Activated T-cell treated with anti-CD3 and anti-CD28 coated beads, Interleukin-2, amount 50 U/mL, for 24 hours (primary cell): ENCODE results near the gene MAGEA2B.
"Not testable (repeated sequence)": the region's sequence is repeated elsewhere in the genome, so short reads cannot be mapped to it uniquely, and the experiment has no call there.

Experiments used
- DNase-seq: peaks from one replicate; pipeline ENCODE4 v3.0.0-alpha.2; 2020
- H3K27ac Mint-ChIP-seq: 2 replicates; pipeline ENCODE4 v1.8.0; 2020; ENCODE audit warnings: mild to moderate bottlenecking, mixed read lengths
- H3K27me3 Mint-ChIP-seq: 2 replicates; pipeline ENCODE4 v1.8.0; 2020; ENCODE audit warnings: mixed read lengths
- H3K36me3 Mint-ChIP-seq: 2 replicates; pipeline ENCODE4 v1.8.0; 2020; ENCODE audit warnings: low read depth, mixed read lengths
- H3K4me1 Mint-ChIP-seq: 2 replicates; pipeline ENCODE4 v1.8.0; 2020; ENCODE audit warnings: low read depth, mixed read lengths
- H3K4me3 Mint-ChIP-seq: 2 replicates; pipeline ENCODE4 v1.8.0; 2020; ENCODE audit warnings: mild to moderate bottlenecking, moderate library complexity, mixed read lengths
- H3K9me3 Mint-ChIP-seq: 2 replicates; pipeline ENCODE4 v1.8.0; 2020; ENCODE audit warnings: mixed read lengths

Gene MAGEA2B

DNA sequence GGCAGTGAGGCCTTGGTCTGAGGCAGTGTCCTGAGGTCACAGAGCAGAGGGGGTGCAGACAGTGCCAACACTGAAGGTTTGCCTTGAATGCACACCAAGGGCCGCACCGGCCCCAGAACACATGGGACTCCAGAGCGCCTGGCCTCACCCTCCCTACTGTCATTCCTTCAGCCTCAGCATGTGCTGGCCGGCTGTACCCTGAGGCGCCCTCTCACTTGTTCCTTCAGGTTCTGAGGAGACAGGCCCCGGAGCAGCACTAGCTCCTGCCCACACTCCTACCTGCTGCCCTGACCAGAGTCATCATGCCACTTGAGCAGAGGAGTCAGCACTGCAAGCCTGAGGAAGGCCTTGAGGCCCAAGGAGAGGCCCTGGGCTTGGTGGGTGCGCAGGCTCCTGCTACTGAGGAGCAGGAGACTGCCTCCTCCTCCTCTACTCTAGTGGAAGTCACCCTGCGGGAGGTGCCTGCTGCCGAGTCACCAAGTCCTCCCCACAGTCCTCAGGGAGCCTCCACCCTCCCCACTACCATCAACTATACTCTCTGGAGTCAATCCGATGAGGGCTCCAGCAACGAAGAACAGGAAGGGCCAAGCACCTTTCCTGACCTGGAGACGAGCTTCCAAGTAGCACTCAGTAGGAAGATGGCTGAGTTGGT, 21.6 kb downstream of the MAGEA2B start:
- H3K9me3 Mint-ChIP-seq: no peaks in the 10 kb centered on the region
- H3K27ac Mint-ChIP-seq: no peak overlapping the region
- H3K4me1 Mint-ChIP-seq: no peaks in the 10 kb centered on the region
- no peak overlapping the region for H3K4me3 Mint-ChIP-seq
- DNase-seq: peak; percentile 8
- H3K27me3 Mint-ChIP-seq: peaks cover 16% of the 10 kb centered on the region
- no peaks in the 10 kb centered on the region for H3K36me3 Mint-ChIP-seq

GRCh38 chrX:152736528-152736927, 22.1 kb downstream of the MAGEA2B start:
- not testable (repeated sequence) for H3K9me3 Mint-ChIP-seq, H3K27ac Mint-ChIP-seq, H3K4me3 Mint-ChIP-seq, H3K36me3 Mint-ChIP-seq, H3K4me1 Mint-ChIP-seq
- H3K27me3 Mint-ChIP-seq: peaks cover 16% of the 10 kb centered on the region
- peak; percentile 2 for DNase-seq

DNA sequence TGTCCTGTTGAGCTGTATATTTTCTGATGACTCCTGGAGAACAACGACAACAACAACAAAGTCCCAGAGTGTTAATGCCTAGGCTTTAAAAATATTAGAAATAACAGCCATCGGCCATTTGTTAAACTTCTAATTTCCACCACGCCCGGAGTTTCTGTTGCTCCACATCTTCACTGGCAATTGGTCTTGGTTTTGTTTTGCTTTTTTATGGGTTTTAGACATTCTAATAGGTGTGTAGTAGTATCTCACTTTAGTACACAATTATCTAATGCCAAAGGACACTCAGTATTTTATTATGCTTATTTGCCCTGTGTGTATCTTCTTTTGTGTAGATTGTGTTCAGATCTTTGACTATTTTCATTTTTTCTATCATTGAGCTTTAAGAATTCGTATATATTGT, 24.1 kb downstream of the MAGEA2B start:
- Mint-ChIP-seq H3K4me1 (no peaks in the 10 kb centered on the region), H3K27me3 (peaks cover 16% of the 10 kb centered on the region), H3K9me3 (no peaks in the 10 kb centered on the region), H3K27ac (no peak overlapping the region), H3K36me3 (no peaks in the 10 kb centered on the region), H3K4me3 (no peak overlapping the region)
- no peak for DNase-seq

GRCh38 chrX:152753686-152754650, 39.5 kb downstream of the MAGEA2B start, which contains the start of gene MAGEA2:
MAGEA2 (minus strand) TSS chrX:152753842; CDS start chrX:152751363, 2,479 bp downstream.
- H3K27me3 Mint-ChIP-seq, H3K4me1 Mint-ChIP-seq, H3K27ac Mint-ChIP-seq, H3K36me3 Mint-ChIP-seq, DNase-seq, H3K4me3 Mint-ChIP-seq, H3K9me3 Mint-ChIP-seq: not testable (repeated sequence)

- H3K27ac Mint-ChIP-seq, H3K4me1 Mint-ChIP-seq, H3K4me3 Mint-ChIP-seq, H3K9me3 Mint-ChIP-seq, H3K36me3 Mint-ChIP-seq, H3K27me3 Mint-ChIP-seq, DNase-seq: not testable (repeated sequence)
Measured at GRCh38 chrX:152754871-152755270, 40.4 kb downstream of the MAGEA2B start.

DNA sequence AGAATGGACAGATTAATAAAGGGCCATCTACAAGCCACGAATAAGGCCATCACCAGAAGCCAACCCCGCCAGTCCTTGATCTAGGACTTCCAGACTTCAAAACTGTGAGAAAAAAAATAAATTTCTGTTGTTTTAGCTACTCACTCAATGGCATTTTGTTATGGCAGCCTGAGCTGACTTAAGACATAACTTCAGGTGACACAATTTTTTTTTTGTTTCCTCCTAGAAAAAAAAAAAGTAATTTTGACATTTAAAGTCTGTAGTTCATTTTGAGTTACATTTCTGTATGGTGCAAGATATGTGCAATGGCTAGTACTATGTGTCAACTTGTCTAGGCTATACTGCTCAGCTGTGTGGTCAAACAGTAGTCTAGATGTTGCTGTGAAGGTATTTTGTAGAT, 44.5 kb downstream of the MAGEA2B start, which contains the start of gene CSAG3:
CSAG3 (plus strand) TSS at position 301 of the 400 bp plus-strand sequence.
- H3K9me3 Mint-ChIP-seq: not testable (repeated sequence)

GRCh38 chrX:152759544-152759943, 45.1 kb downstream of the MAGEA2B start:
- H3K4me1 Mint-ChIP-seq, H3K36me3 Mint-ChIP-seq, DNase-seq, H3K9me3 Mint-ChIP-seq, H3K27me3 Mint-ChIP-seq, H3K4me3 Mint-ChIP-seq, H3K27ac Mint-ChIP-seq: not testable (repeated sequence)

More for the DNA sequence above, 44.5 kb downstream of the MAGEA2B start, which contains the start of gene CSAG3:
- not testable (repeated sequence) for DNase-seq, H3K4me3 Mint-ChIP-seq, H3K27ac Mint-ChIP-seq, H3K36me3 Mint-ChIP-seq, H3K27me3 Mint-ChIP-seq, H3K4me1 Mint-ChIP-seq

DNA sequence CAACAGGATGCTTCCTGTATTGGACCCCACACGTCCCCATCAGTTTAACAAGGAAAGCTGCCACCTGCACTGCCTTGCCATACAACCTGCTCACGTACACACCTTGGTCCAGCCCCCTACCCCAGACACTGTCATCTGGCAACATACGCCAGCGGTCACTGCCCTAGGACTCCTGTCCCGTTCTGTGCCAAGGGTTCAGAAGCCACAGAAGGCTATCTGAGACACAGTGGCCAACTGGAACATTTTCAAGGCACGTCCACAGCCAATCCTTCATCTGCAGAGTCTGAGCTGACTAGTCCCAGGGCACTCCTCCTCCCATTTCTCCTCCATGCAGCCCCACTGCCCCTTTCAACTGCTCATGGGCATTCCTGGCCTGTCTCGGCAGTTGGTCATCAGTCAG, 47.2 kb downstream of the MAGEA2B start:
- DNase-seq, H3K36me3 Mint-ChIP-seq, H3K27me3 Mint-ChIP-seq, H3K4me3 Mint-ChIP-seq, H3K4me1 Mint-ChIP-seq, H3K9me3 Mint-ChIP-seq, H3K27ac Mint-ChIP-seq: not testable (repeated sequence)

- H3K4me3 Mint-ChIP-seq, H3K27me3 Mint-ChIP-seq, H3K27ac Mint-ChIP-seq, H3K36me3 Mint-ChIP-seq, DNase-seq, H3K4me1 Mint-ChIP-seq, H3K9me3 Mint-ChIP-seq: not testable (repeated sequence)
Measured at GRCh38 chrX:152766562-152766961, 52.1 kb downstream of the MAGEA2B start.
